Right ventricle myocardium inferior (tissue), 1 donor: ENCODE measurements around the gene NIM1K. TPM values are rescaled to one million over a fixed set of nuclear protein-coding genes. Genes with fewer than 3 reads are reported as not detected.
"Not testable (repeated sequence)": the region's sequence is repeated elsewhere in the genome, so short reads cannot be mapped to it uniquely, and the experiment has no call there.

Experiments
- ATAC-seq: fragments of 200-7000 bp; cut with Tn5 transposase; one replicate; pipeline ENCODE4 v1.9.1; 2020; ENCODE audit warnings: mild to moderate bottlenecking, moderate library complexity
- DNase-seq: peaks from one replicate; pipeline ENCODE4 v3.0.0; 2021; ENCODE audit errors: missing footprints
- intact Hi-C: fragments of 100-400 bp; cut with DNase I; formaldehyde crosslinking; loops from one replicate; pipeline ENCODE4 v1.11.0; 2022
- total RNA-seq: library from RNA; stranded (reverse); fragmentation: NEBNext Ultra II Directional; extraction: Animal tissue kit (Norgen Biotek cat#: 25700); gene quantifications from one replicate; pipeline ENCODE4 v1.2.1, GENCODE V29; 2021
- donor health status: DM: no; HTN: yes; CAD: no; lungs with severe emphysema.

Gene NIM1K
- total RNA-seq, 1 donor from 2014 or later, result 0.14 TPM

DNA sequence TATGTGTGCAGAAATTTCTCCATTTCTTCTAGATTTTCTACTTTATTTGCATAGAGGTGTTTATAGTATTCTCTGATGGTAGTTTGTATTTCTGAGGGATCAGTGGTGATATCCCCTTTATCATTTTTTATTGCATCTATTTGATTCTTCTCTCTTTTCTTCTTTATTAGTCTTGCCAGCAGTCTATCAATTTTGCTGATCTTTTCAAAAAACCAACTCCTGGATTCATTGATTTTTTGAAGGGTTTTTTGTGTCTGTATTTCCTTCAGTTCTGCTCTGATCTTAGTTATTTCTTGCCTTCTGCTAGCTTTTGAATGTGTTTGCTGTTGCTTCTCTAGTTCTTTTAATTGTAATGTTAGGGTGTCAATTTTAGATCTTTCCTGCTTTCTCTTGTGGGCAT is 133.6 kb downstream of the NIM1K start:
- DNase-seq, ATAC-seq, intact Hi-C loops: not testable (repeated sequence)

Other genes starting within 250 kb of the NIM1K start
- 0.84 TPM for gene ANXA2R, start 151.9 kb upstream of the NIM1K start, total RNA-seq
- gene ZNF131, start 71.3 kb upstream of the NIM1K start, total RNA-seq, result 14.6 TPM
- 23.1 TPM for gene HMGCS1, start 121.2 kb downstream of the NIM1K start, total RNA-seq
- 0.81 TPM for gene CCL28, start 220.2 kb downstream of the NIM1K start, total RNA-seq